ENCODE measurements around the gene IMMP2L. TPM values are rescaled to one million over a fixed set of nuclear protein-coding genes. Genes with fewer than 3 reads are reported as not detected.

Gene IMMP2L
- total RNA-seq, 1 experiment from 2014 or later, result 8.6 TPM

DNA sequence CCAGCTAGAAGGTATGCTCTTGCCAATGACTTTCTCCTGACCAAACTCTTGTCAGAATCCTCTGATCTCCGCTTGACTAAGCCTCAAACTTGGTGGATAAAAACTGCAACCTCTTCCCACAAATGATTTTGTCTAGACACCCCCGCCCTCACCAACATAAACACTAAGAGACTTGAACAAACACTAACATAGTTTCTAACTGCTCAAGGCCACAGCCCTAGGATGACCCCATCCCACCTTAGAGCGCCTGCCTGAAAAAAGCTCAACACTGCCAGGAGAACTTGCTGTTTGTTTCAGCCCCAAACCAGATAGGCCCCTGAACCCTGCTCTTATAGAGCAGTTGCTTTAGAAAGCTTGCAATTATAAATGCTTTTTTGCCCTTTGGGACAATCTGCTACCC lies 399.6 kb downstream of the IMMP2L start:
- DNase-seq (no peak), ATAC-seq (no peak)
- intact Hi-C loops (cut with micrococcal nuclease), result no loop called here
- Histone ChIP-seq H2AFZ (ENCODE audit: low read length) (no peak overlapping the region), H3K4me3 (ENCODE audit: low read length) (no peak overlapping the region), H3K27me3 (ENCODE audit: low read length) (no peaks in the 10 kb centered on the region), H4K20me1 (ENCODE audit: low read length) (no peaks in the 10 kb centered on the region), H3K4me1 (ENCODE audit: insufficient read depth, low read length) (peaks cover 12% of the 10 kb centered on the region), H3F3A (ENCODE audit: low read length, unreplicated experiment) (no peaks in the 10 kb centered on the region), H3K9me2 (replicated peaks; ENCODE audit: low read length) (no peaks in the 10 kb centered on the region), H3K9me3 (ENCODE audit: low read length) (no peaks in the 10 kb centered on the region), H3K27ac (ENCODE audit: low read length) (no peak overlapping the region), H3K79me2 (ENCODE audit: low read length) (no peaks in the 10 kb centered on the region), H3K4me2 (ENCODE audit: low read length) (no peak overlapping the region), H3K9ac (ENCODE audit: low read length) (no peak overlapping the region), H3K36me3 (ENCODE audit: low read depth, low read length) (no peaks in the 10 kb centered on the region)
- no TSS peak for BruUV-seq (replicated peaks)
- ChIA-PET POLR2A (ENCODE audit: unreplicated experiment) (no interaction called here), CTCF (no interaction called here)
- no peak for TF ChIP-seq EZH2phosphoT487 (IDR thresholded peaks at IDR 0.05; ENCODE audit: borderline replicate concordance, low read length)
- TF ChIP-seq, protein P1, sequence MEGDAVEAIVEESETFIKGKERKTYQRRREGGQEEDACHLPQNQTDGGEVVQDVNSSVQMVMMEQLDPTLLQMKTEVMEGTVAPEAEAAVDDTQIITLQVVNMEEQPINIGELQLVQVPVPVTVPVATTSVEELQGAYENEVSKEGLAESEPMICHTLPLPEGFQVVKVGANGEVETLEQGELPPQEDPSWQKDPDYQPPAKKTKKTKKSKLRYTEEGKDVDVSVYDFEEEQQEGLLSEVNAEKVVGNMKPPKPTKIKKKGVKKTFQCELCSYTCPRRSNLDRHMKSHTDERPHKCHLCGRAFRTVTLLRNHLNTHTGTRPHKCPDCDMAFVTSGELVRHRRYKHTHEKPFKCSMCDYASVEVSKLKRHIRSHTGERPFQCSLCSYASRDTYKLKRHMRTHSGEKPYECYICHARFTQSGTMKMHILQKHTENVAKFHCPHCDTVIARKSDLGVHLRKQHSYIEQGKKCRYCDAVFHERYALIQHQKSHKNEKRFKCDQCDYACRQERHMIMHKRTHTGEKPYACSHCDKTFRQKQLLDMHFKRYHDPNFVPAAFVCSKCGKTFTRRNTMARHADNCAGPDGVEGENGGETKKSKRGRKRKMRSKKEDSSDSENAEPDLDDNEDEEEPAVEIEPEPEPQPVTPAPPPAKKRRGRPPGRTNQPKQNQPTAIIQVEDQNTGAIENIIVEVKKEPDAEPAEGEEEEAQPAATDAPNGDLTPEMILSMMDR (conservative IDR thresholded peaks at IDR 0.05; ENCODE audit: low read depth, low read length), result no peak
- no peak for TF ChIP-seq EZH2 (IDR thresholded peaks at IDR 0.05; ENCODE audit: low read length, unreplicated experiment)

DNA sequence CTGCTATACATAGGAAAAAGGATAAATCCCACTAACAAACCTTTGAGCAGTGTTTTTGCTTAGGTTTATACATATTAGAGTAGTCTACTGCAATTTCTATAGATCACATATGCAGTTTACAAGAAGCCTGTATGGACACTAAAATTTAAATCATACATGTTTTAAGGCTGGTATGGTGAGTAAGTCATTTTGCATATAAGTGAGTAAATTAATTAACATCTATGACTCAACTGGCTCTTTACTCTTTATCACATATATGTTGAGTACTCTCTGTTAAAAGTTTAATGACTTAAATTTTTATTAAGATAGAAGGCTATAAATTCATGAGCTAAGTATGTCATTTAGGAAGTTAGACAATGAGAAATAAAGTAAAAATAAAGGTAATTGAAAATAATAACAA lies 402.0 kb downstream of the IMMP2L start:
- TF ChIP-seq EZH2 (IDR thresholded peaks at IDR 0.05; ENCODE audit: low read length, unreplicated experiment) (no peak), EZH2phosphoT487 (IDR thresholded peaks at IDR 0.05; ENCODE audit: borderline replicate concordance, low read length) (no peak)
- TF ChIP-seq, protein P1 (conservative IDR thresholded peaks at IDR 0.05; ENCODE audit: low read depth, low read length), result no peak
- Histone ChIP-seq H3K27ac (ENCODE audit: low read length) (no peak overlapping the region), H3K36me3 (ENCODE audit: low read depth, low read length) (no peaks in the 10 kb centered on the region), H2AFZ (ENCODE audit: low read length) (no peak overlapping the region), H3K4me1 (ENCODE audit: insufficient read depth, low read length) (peaks cover 12% of the 10 kb centered on the region), H3K4me2 (ENCODE audit: low read length) (no peak overlapping the region), H3K9me2 (replicated peaks; ENCODE audit: low read length) (no peaks in the 10 kb centered on the region), H4K20me1 (ENCODE audit: low read length) (no peaks in the 10 kb centered on the region), H3K4me3 (ENCODE audit: low read length) (no peak overlapping the region), H3K9me3 (ENCODE audit: low read length) (no peaks in the 10 kb centered on the region), H3K9ac (ENCODE audit: low read length) (no peak overlapping the region), H3K79me2 (ENCODE audit: low read length) (no peaks in the 10 kb centered on the region), H3F3A (ENCODE audit: low read length, unreplicated experiment) (no peaks in the 10 kb centered on the region), H3K27me3 (ENCODE audit: low read length) (no peaks in the 10 kb centered on the region)
- CTCF ChIA-PET, result no interaction called here
- POLR2A ChIA-PET (ENCODE audit: unreplicated experiment), result no interaction called here
- ATAC-seq (no peak), DNase-seq (no peak)
- intact Hi-C loops (cut with micrococcal nuclease), result no loop called here
- no TSS peak for BruUV-seq (replicated peaks)

DNA sequence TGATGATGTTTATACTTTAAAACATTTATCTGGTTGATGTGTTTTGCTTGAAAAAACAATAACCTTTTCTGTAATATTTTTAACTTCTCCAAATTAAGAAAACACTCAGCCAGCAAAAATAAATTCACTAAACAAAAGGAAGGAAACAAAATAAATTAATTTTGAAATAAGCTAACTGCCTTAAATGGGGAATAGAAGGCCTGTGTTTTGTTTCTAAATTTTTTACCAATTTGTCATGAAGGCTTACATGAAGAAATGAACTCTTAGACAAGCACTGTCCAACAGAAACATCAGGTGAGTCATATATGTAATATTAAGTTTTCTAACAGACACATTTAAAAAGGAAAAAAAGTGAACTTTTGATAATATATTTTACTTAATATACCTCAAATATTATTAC lies 402.9 kb downstream of the IMMP2L start:
- no peak overlapping the region for H2AFZ ChIP-seq (ENCODE audit: low read length)
- TF ChIP-seq, protein P1 (conservative IDR thresholded peaks at IDR 0.05; ENCODE audit: low read depth, low read length), result no peak
- TF ChIP-seq EZH2 (IDR thresholded peaks at IDR 0.05; ENCODE audit: low read length, unreplicated experiment), result no peak
- no peak overlapping the region for H3K27ac ChIP-seq (ENCODE audit: low read length)
- H4K20me1 ChIP-seq (ENCODE audit: low read length), result no peaks in the 10 kb centered on the region
- H3K4me3 ChIP-seq (ENCODE audit: low read length), result no peak overlapping the region
- H3K9ac ChIP-seq (ENCODE audit: low read length), result no peak overlapping the region
- intact Hi-C loops (cut with micrococcal nuclease), result no loop called here
- H3K4me2 ChIP-seq (ENCODE audit: low read length), result no peak overlapping the region
- no peaks in the 10 kb centered on the region for H3K79me2 ChIP-seq (ENCODE audit: low read length)
- H3K4me1 ChIP-seq (ENCODE audit: insufficient read depth, low read length), result peaks cover 4% of the 10 kb centered on the region
- H3K36me3 ChIP-seq (ENCODE audit: low read depth, low read length), result no peaks in the 10 kb centered on the region
- no peaks in the 10 kb centered on the region for H3K9me3 ChIP-seq (ENCODE audit: low read length)
- no TSS peak for BruUV-seq (replicated peaks)
- no peak for ATAC-seq
- peak; percentile 17 for DNase-seq
- no peaks in the 10 kb centered on the region for H3F3A ChIP-seq (ENCODE audit: low read length, unreplicated experiment)
- CTCF ChIA-PET, result no interaction called here
- H3K27me3 ChIP-seq (ENCODE audit: low read length), result no peaks in the 10 kb centered on the region
- POLR2A ChIA-PET (ENCODE audit: unreplicated experiment), result no interaction called here
- no peaks in the 10 kb centered on the region for H3K9me2 ChIP-seq (replicated peaks; ENCODE audit: low read length)
